ENCODE results near the gene GRM2. TPM values are rescaled to one million over a fixed set of nuclear protein-coding genes. Genes with fewer than 3 reads are reported as not detected.

Gene GRM2
- total and polyA plus RNA-seq, 2 donors = 0.05 to 0.91 TPM

- Histone ChIP-seq H3K4me3 (ENCODE audit: low read length in 2 of 2) (no peak overlapping the region), H3K9me3 (ENCODE audit: control insufficient read depth in 2 of 2, insufficient read depth in 1 of 2, low read length in 1 of 2) (no peaks in the 10 kb centered on the region), H3K27ac (ENCODE audit: low read depth in 1 of 2, low read length in 1 of 2) (no peak overlapping the region), H3K36me3 (ENCODE audit: control insufficient read depth in 2 of 2, insufficient read depth in 2 of 2, low read length in 1 of 2) (no peaks in the 10 kb centered on the region), H3K27me3 (ENCODE audit: control insufficient read depth in 2 of 2, insufficient read depth in 1 of 2, low read length in 1 of 2) (no peaks in the 10 kb centered on the region), H3K4me1 (ENCODE audit: control insufficient read depth in 2 of 2, insufficient read depth in 2 of 2, low read length in 2 of 2) (no peaks in the 10 kb centered on the region)
- DNase-seq (ENCODE audit: low read depth in 6 of 9, low spot score in 9 of 9) = no peak
- 73% methylated on average over 8 of the region's 8 CpGs for WGBS
Observed at GRCh38 chr3:51721062-51721745, 14.3 kb downstream of the GRM2 start.

DNA sequence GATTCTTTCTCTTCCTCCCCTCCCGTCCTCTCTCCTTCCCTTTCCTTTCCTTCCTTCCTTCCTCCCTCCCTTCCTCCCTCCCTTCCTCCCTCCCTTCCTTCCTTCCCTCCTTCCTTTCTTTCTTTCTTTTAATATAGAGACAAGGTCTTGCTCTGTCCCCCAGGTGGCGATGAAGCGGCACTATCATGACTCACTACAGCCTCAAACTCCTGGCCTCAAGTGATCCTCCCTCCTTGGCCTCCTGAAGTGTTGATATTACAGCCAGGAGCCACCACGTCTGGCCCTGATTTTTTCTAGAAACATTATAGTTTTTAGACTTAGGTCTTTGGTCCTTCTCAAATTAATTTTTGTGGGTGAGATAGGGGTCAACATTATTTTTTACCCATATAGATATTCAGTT lies 15.5 kb downstream of the GRM2 start:
- H3K27me3 ChIP-seq (ENCODE audit: control insufficient read depth in 2 of 2, insufficient read depth in 1 of 2, low read length in 1 of 2) = no peaks in the 10 kb centered on the region
- H3K27ac ChIP-seq (ENCODE audit: low read depth in 1 of 2, low read length in 1 of 2) = no peak overlapping the region
- no peaks in the 10 kb centered on the region for H3K9me3 ChIP-seq (ENCODE audit: control insufficient read depth in 2 of 2, insufficient read depth in 1 of 2, low read length in 1 of 2)
- H3K4me1 ChIP-seq (ENCODE audit: control insufficient read depth in 2 of 2, insufficient read depth in 2 of 2, low read length in 2 of 2) = no peaks in the 10 kb centered on the region
- WGBS = 87% methylated on average over 4 of the region's 4 CpGs
- no peak overlapping the region for H3K4me3 ChIP-seq (ENCODE audit: low read length in 2 of 2)
- DNase-seq (ENCODE audit: low read depth in 6 of 9, low spot score in 9 of 9) = no peak
- no peaks in the 10 kb centered on the region for H3K36me3 ChIP-seq (ENCODE audit: control insufficient read depth in 2 of 2, insufficient read depth in 2 of 2, low read length in 1 of 2)

DNA sequence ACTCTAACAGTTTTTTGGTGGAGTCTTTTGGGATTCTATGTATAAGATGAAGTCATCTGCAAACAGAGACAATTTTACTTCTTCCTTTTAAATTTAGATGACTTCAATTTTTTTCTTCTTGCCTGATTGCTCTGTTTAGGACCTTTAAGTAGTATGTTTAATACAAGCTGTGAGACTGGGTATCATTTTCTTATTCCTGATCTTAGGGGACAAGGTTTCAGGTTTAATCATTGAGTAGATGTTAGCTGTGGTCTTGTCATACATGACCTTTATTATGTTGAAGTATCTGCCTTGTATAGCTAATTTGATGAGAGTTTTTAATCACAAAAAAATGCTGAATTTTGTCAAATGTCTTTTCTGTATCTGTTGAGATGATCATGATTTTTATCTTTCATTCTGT lies 20.6 kb downstream of the GRM2 start:
- H3K9me3 ChIP-seq (ENCODE audit: control insufficient read depth in 2 of 2, insufficient read depth in 1 of 2, low read length in 1 of 2) = no peaks in the 10 kb centered on the region
- no peak overlapping the region for H3K4me3 ChIP-seq (ENCODE audit: low read length in 2 of 2)
- H3K27me3 ChIP-seq (ENCODE audit: control insufficient read depth in 2 of 2, insufficient read depth in 1 of 2, low read length in 1 of 2) = no peaks in the 10 kb centered on the region
- no peak overlapping the region for H3K27ac ChIP-seq (ENCODE audit: low read depth in 1 of 2, low read length in 1 of 2)
- H3K4me1 ChIP-seq (ENCODE audit: control insufficient read depth in 2 of 2, insufficient read depth in 2 of 2, low read length in 2 of 2) = no peaks in the 10 kb centered on the region
- no peak for DNase-seq (ENCODE audit: low read depth in 6 of 9, low spot score in 9 of 9)
- H3K36me3 ChIP-seq (ENCODE audit: control insufficient read depth in 2 of 2, insufficient read depth in 2 of 2, low read length in 1 of 2) = no peaks in the 10 kb centered on the region

GRCh38 chr3:51729042-51729633 lies 22.3 kb downstream of the GRM2 start:
- no peak overlapping the region for H3K27ac ChIP-seq (ENCODE audit: low read depth in 1 of 2, low read length in 1 of 2)
- H3K27me3 ChIP-seq (ENCODE audit: control insufficient read depth in 2 of 2, insufficient read depth in 1 of 2, low read length in 1 of 2) = no peaks in the 10 kb centered on the region
- H3K4me3 ChIP-seq (ENCODE audit: low read length in 2 of 2) = no peak overlapping the region
- no peaks in the 10 kb centered on the region for H3K36me3 ChIP-seq (ENCODE audit: control insufficient read depth in 2 of 2, insufficient read depth in 2 of 2, low read length in 1 of 2)
- no peaks in the 10 kb centered on the region for H3K4me1 ChIP-seq (ENCODE audit: control insufficient read depth in 2 of 2, insufficient read depth in 2 of 2, low read length in 2 of 2)
- no peaks in the 10 kb centered on the region for H3K9me3 ChIP-seq (ENCODE audit: control insufficient read depth in 2 of 2, insufficient read depth in 1 of 2, low read length in 1 of 2)
- DNase-seq (ENCODE audit: low read depth in 6 of 9, low spot score in 9 of 9) = no peak

GRCh38 chr3:51733859-51734571 lies 27.1 kb downstream of the GRM2 start:
- Histone ChIP-seq H3K27me3 (ENCODE audit: control insufficient read depth in 2 of 2, insufficient read depth in 1 of 2, low read length in 1 of 2) (no peaks in the 10 kb centered on the region), H3K9me3 (ENCODE audit: control insufficient read depth in 2 of 2, insufficient read depth in 1 of 2, low read length in 1 of 2) (no peaks in the 10 kb centered on the region), H3K4me3 (ENCODE audit: low read length in 2 of 2) (no peak overlapping the region), H3K27ac (ENCODE audit: low read depth in 1 of 2, low read length in 1 of 2) (no peak overlapping the region), H3K36me3 (ENCODE audit: control insufficient read depth in 2 of 2, insufficient read depth in 2 of 2, low read length in 1 of 2) (no peaks in the 10 kb centered on the region), H3K4me1 (ENCODE audit: control insufficient read depth in 2 of 2, insufficient read depth in 2 of 2, low read length in 2 of 2) (peaks cover 0 to 4% of the 10 kb centered on the region in 2 donors)
- 89% methylated on average over 4 of the region's 4 CpGs for WGBS
- no peak for DNase-seq (ENCODE audit: low read depth in 6 of 9, low spot score in 9 of 9)

DNA sequence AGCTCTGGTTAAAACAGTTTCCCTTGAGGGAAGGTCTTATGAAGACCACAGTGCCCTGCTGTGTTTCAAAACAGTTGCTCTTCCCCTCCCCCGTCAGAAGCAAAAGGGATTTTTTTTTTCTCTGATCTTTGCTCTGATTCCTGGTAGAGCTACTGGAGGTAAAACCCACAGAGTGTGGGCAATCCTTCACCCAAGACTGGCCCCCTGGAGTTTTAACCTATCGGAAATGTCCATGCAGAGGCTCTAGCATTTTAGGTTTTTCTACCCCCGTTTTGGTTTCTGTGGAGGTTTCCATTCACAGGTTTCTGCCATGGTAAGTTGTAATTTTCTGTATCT lies 27.7 kb downstream of the GRM2 start:
- Histone ChIP-seq H3K9me3 (ENCODE audit: control insufficient read depth in 2 of 2, insufficient read depth in 1 of 2, low read length in 1 of 2) (no peaks in the 10 kb centered on the region), H3K4me1 (ENCODE audit: control insufficient read depth in 2 of 2, insufficient read depth in 2 of 2, low read length in 2 of 2) (peaks cover 0 to 4% of the 10 kb centered on the region in 2 donors), H3K27ac (ENCODE audit: low read depth in 1 of 2, low read length in 1 of 2) (no peak overlapping the region), H3K36me3 (ENCODE audit: control insufficient read depth in 2 of 2, insufficient read depth in 2 of 2, low read length in 1 of 2) (no peaks in the 10 kb centered on the region), H3K4me3 (ENCODE audit: low read length in 2 of 2) (no peak overlapping the region), H3K27me3 (ENCODE audit: control insufficient read depth in 2 of 2, insufficient read depth in 1 of 2, low read length in 1 of 2) (no peaks in the 10 kb centered on the region)
- DNase-seq (ENCODE audit: low read depth in 6 of 9, low spot score in 9 of 9) = peak in 1 of 9 donors; percentile 41
- 17% methylated on average over 3 of the region's 3 CpGs for WGBS

DNA sequence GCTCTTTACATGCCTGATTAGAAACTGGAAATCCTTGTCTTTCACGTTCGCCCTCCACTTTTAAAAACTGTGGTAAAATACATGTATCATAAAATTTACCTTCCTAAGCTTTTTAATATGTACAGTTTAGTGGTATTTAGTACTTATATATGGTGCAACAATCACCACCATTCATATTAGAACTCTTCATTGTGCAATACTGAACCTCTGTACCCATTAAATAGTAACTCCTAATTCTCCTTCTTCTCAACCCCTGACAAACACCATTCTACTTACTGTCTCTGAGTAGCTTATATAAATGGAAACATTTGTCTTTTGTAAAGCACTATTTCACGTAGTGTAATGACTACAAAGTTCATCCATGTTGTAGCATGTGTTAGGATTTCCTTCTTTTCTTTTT lies 28.2 kb downstream of the GRM2 start:
- 89% methylated on average over 3 of the region's 3 CpGs for WGBS
- Histone ChIP-seq H3K4me1 (ENCODE audit: control insufficient read depth in 2 of 2, insufficient read depth in 2 of 2, low read length in 2 of 2) (peaks cover 0 to 4% of the 10 kb centered on the region in 2 donors), H3K4me3 (ENCODE audit: low read length in 2 of 2) (no peak overlapping the region), H3K36me3 (ENCODE audit: control insufficient read depth in 2 of 2, insufficient read depth in 2 of 2, low read length in 1 of 2) (no peaks in the 10 kb centered on the region), H3K9me3 (ENCODE audit: control insufficient read depth in 2 of 2, insufficient read depth in 1 of 2, low read length in 1 of 2) (no peaks in the 10 kb centered on the region), H3K27ac (ENCODE audit: low read depth in 1 of 2, low read length in 1 of 2) (no peak overlapping the region), H3K27me3 (ENCODE audit: control insufficient read depth in 2 of 2, insufficient read depth in 1 of 2, low read length in 1 of 2) (no peaks in the 10 kb centered on the region)
- DNase-seq (ENCODE audit: low read depth in 6 of 9, low spot score in 9 of 9) = no peak

- Histone ChIP-seq H3K9me3 (ENCODE audit: control insufficient read depth in 2 of 2, insufficient read depth in 1 of 2, low read length in 1 of 2) (no peaks in the 10 kb centered on the region), H3K36me3 (ENCODE audit: control insufficient read depth in 2 of 2, insufficient read depth in 2 of 2, low read length in 1 of 2) (no peaks in the 10 kb centered on the region), H3K4me1 (ENCODE audit: control insufficient read depth in 2 of 2, insufficient read depth in 2 of 2, low read length in 2 of 2) (peaks cover 0 to 4% of the 10 kb centered on the region in 2 donors), H3K4me3 (ENCODE audit: low read length in 2 of 2) (no peak overlapping the region), H3K27me3 (ENCODE audit: control insufficient read depth in 2 of 2, insufficient read depth in 1 of 2, low read length in 1 of 2) (no peaks in the 10 kb centered on the region), H3K27ac (ENCODE audit: low read depth in 1 of 2, low read length in 1 of 2) (no peak overlapping the region)
- WGBS = 65% methylated on average over 2 of the region's 2 CpGs
- DNase-seq (ENCODE audit: low read depth in 6 of 9, low spot score in 9 of 9) = no peak
Observed at GRCh38 chr3:51735950-51736349, 29.1 kb downstream of the GRM2 start.

DNA sequence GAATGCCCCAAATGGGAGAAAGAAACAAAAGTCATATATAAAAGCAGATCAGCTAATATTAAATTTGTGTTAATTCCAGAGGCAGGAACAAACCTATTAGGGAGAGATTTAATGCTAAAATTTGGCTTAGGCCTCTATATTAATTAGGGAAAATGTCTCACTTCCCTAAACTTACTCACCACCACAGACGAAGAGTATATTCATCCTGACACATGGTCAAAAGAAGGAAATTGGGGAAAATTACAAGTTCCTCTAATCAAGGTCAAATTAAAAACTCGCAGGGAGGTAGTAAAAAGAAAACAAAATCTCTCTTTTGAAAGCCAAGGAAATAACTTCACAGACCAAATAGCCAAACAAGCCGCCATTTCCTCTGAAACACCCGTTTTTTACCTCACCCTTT lies 32.2 kb downstream of the GRM2 start:
- H3K36me3 ChIP-seq (ENCODE audit: control insufficient read depth in 2 of 2, insufficient read depth in 2 of 2, low read length in 1 of 2) = no peaks in the 10 kb centered on the region
- DNase-seq (ENCODE audit: low read depth in 6 of 9, low spot score in 9 of 9) = no peak
- WGBS = 68% methylated on average over 4 of the region's 4 CpGs
- H3K27me3 ChIP-seq (ENCODE audit: control insufficient read depth in 2 of 2, insufficient read depth in 1 of 2, low read length in 1 of 2) = no peaks in the 10 kb centered on the region
- peaks cover 0 to 4% of the 10 kb centered on the region in 2 donors for H3K9me3 ChIP-seq (ENCODE audit: control insufficient read depth in 2 of 2, insufficient read depth in 1 of 2, low read length in 1 of 2)
- no peak overlapping the region for H3K4me3 ChIP-seq (ENCODE audit: low read length in 2 of 2)
- no peak overlapping the region for H3K27ac ChIP-seq (ENCODE audit: low read depth in 1 of 2, low read length in 1 of 2)
- H3K4me1 ChIP-seq (ENCODE audit: control insufficient read depth in 2 of 2, insufficient read depth in 2 of 2, low read length in 2 of 2) = peaks cover 0 to 4% of the 10 kb centered on the region in 2 donors
